GM12892 (cell line): ENCODE measurements around the gene NF1.

Experiments
- POLR2A ChIP-seq: IDR thresholded peaks from 2 replicates; pipeline ENCODE4 v1.6.1; 2011; ENCODE audit warnings: low read depth, low read length, control low read depth
- POLR2AphosphoS5 ChIP-seq: IDR thresholded peaks from 2 replicates; pipeline ENCODE4 v1.6.1; 2011; ENCODE audit warnings: low read depth, low read length, control low read depth
- TAF1 ChIP-seq: IDR thresholded peaks from 2 replicates; pipeline ENCODE4 v1.6.1; 2011; ENCODE audit warnings: low read depth, mild to moderate bottlenecking, control low read depth, low read length, borderline replicate concordance

- TF ChIP-seq POLR2AphosphoS5, result no peak
- no peak for TF ChIP-seq POLR2A
- TF ChIP-seq TAF1, result no peak
Measured at GRCh38 chr17:31286587-31286986, 191.8 kb downstream of the NF1 start.
